Measurements from ENCODE around the gene SHISA7.

DNA sequence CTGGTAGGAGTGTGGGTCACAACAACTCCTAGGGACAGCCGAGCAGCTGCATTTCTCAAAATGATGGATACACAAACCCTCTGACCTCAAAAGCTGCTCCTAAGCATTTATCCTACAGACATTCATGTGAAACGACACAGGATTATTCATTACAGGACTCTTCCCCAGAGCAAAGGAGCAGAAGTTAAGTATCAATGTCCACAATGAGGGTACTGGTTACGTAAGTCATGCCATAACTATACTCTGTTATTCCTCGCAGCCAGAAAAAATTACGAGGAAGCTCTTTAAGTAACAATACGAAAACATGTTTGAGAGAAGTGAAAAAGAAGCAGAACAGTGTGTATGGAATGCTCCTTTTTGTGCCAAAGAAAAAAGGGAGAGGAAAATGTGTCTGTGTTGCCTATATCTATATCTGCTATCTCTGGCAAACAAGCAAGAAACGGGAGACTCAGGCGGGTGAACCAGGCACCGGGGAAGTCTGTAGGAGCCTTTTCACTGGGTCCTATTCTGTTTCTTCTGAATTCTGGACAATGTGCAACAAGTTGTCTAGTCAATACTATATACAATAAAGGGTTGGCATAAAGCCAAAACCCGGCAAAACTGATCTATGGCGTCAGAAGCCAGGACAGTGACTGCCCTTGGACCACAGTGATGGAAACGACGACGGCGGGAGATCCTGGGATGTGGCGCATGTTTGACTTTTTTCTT, 17.0 kb upstream of the SHISA7 start:
- TF ChIP-seq POLR2A (IDR thresholded peaks at IDR 0.05) = no peak
- no peak for TF ChIP-seq CTCF (IDR thresholded peaks at IDR 0.05)
- no peak for TF ChIP-seq POLR2AphosphoS5 (IDR thresholded peaks at IDR 0.05; ENCODE audit: insufficient read depth in 1 of 2, low read depth in 1 of 2)
